Tibial nerve (tissue), 3 donors: ENCODE data around the gene LRWD1.

ENCODE experiments used
- POLR2A ChIP-seq, 2 donors: fragments of 450-650 bp; IDR thresholded peaks; one replicate each; pipeline ENCODE4 v1.6.1; 2017; ENCODE audit warnings: antibody characterized with exemption in 2 of 2, mild to moderate bottlenecking in 2 of 2, moderate library complexity in 2 of 2
- TF ChIP-seq, protein P1 (sequence below), 5 experiments: fragments of 200-600 bp in 3 of 5; fragments of 450-650 bp in 2 of 5; sonication (generic) in 3 of 5; IDR thresholded peaks; one replicate each; pipeline ENCODE4 v1.5.1; 2016 to 2019; ENCODE audit warnings: antibody characterized with exemption in 5 of 5, mild to moderate bottlenecking in 3 of 5, moderate library complexity in 2 of 5

DNA sequence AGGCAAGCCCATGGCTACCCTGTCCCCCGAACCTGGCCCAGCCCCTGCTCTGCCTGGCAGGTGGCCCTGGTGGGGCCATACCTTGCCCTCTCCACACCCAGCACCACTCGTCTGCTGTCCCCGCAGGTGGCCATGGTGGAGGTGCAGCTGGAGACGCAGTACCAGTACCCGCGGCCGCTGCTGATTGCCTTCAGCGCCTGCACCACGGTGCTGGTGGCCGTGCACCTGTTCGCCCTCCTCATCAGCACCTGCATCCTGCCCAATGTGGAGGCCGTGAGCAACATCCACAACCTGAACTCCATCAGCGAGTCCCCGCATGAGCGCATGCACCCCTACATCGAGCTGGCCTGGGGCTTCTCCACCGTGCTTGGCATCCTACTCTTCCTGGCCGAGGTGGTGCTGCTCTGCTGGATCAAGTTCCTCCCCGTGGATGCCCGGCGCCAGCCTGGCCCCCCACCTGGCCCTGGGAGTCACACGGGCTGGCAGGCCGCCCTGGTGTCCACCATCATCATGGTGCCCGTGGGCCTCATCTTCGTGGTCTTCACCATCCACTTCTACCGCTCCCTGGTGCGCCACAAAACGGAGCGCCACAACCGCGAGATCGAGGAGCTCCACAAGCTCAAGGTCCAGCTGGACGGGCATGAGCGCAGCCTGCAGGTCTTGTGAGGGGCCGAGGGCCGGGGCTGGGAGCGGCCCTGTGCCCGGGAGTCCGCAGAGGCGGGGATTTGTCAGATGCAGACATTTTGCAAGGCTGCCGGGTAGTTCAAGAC is 18.2 kb upstream of the LRWD1 start:
- TF ChIP-seq POLR2A (IDR thresholded peaks at IDR 0.05): no peak
- TF ChIP-seq, protein P1, sequence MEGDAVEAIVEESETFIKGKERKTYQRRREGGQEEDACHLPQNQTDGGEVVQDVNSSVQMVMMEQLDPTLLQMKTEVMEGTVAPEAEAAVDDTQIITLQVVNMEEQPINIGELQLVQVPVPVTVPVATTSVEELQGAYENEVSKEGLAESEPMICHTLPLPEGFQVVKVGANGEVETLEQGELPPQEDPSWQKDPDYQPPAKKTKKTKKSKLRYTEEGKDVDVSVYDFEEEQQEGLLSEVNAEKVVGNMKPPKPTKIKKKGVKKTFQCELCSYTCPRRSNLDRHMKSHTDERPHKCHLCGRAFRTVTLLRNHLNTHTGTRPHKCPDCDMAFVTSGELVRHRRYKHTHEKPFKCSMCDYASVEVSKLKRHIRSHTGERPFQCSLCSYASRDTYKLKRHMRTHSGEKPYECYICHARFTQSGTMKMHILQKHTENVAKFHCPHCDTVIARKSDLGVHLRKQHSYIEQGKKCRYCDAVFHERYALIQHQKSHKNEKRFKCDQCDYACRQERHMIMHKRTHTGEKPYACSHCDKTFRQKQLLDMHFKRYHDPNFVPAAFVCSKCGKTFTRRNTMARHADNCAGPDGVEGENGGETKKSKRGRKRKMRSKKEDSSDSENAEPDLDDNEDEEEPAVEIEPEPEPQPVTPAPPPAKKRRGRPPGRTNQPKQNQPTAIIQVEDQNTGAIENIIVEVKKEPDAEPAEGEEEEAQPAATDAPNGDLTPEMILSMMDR (IDR thresholded peaks at IDR 0.05): no peak
